Measurements from ENCODE around the gene PROZ. TPM values are rescaled to one million over a fixed set of nuclear protein-coding genes. Genes with fewer than 3 reads are reported as not detected.

The PROZ gene
- total and polyA plus RNA-seq, 9 of the 15 experiments (the other 6 are each of a cell fraction or from before 2014, with no cell fraction given), result not detected

DNA sequence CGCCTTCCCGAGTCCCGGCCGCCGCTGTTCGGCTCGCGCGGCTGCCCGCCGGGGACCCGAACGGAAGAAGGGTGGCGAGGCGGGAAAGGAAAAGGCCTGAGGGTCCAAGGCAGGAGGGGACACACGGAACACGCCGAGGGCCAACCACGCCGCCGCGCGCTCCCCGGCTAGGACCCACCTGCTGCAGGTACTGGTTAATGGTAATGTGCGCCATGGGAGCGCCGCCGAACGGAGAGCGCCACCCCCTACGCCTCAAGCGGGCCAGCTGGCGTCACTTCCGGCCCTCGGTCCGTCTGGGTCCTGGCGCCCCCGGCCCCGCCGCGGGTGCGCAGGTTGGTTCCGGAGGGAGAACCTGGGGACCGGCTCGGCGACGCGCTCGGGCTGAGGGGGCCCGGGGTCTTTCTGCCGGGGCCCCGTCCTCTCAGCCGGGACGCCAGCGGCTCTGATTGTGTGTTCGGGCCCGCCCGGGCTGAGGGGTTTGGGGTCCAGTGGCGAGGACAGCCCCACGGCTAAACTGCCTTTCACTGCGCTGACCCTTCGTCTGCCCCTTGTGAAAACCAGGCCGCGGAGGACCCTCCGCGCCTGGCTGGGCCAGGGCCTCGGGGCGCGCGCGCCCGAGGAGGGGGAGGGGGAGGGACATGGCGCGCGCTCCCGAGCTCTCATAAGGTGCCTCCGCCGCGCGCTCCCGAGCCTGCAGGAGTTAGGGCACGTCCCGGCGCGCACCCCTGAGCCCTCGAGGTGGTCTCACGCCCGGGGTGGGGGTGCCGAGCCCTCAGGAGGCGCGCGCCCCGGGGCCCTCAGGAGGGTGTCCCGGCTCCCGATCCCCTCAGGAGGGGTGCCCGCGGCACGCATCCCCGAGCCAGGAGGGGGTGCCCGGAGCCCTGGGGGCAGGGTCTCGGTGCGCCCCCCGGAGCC lies 50.2 kb downstream of the PROZ start, which contains the start of gene PCID2 (continued):
- TF ChIP-seq, protein P1, sequence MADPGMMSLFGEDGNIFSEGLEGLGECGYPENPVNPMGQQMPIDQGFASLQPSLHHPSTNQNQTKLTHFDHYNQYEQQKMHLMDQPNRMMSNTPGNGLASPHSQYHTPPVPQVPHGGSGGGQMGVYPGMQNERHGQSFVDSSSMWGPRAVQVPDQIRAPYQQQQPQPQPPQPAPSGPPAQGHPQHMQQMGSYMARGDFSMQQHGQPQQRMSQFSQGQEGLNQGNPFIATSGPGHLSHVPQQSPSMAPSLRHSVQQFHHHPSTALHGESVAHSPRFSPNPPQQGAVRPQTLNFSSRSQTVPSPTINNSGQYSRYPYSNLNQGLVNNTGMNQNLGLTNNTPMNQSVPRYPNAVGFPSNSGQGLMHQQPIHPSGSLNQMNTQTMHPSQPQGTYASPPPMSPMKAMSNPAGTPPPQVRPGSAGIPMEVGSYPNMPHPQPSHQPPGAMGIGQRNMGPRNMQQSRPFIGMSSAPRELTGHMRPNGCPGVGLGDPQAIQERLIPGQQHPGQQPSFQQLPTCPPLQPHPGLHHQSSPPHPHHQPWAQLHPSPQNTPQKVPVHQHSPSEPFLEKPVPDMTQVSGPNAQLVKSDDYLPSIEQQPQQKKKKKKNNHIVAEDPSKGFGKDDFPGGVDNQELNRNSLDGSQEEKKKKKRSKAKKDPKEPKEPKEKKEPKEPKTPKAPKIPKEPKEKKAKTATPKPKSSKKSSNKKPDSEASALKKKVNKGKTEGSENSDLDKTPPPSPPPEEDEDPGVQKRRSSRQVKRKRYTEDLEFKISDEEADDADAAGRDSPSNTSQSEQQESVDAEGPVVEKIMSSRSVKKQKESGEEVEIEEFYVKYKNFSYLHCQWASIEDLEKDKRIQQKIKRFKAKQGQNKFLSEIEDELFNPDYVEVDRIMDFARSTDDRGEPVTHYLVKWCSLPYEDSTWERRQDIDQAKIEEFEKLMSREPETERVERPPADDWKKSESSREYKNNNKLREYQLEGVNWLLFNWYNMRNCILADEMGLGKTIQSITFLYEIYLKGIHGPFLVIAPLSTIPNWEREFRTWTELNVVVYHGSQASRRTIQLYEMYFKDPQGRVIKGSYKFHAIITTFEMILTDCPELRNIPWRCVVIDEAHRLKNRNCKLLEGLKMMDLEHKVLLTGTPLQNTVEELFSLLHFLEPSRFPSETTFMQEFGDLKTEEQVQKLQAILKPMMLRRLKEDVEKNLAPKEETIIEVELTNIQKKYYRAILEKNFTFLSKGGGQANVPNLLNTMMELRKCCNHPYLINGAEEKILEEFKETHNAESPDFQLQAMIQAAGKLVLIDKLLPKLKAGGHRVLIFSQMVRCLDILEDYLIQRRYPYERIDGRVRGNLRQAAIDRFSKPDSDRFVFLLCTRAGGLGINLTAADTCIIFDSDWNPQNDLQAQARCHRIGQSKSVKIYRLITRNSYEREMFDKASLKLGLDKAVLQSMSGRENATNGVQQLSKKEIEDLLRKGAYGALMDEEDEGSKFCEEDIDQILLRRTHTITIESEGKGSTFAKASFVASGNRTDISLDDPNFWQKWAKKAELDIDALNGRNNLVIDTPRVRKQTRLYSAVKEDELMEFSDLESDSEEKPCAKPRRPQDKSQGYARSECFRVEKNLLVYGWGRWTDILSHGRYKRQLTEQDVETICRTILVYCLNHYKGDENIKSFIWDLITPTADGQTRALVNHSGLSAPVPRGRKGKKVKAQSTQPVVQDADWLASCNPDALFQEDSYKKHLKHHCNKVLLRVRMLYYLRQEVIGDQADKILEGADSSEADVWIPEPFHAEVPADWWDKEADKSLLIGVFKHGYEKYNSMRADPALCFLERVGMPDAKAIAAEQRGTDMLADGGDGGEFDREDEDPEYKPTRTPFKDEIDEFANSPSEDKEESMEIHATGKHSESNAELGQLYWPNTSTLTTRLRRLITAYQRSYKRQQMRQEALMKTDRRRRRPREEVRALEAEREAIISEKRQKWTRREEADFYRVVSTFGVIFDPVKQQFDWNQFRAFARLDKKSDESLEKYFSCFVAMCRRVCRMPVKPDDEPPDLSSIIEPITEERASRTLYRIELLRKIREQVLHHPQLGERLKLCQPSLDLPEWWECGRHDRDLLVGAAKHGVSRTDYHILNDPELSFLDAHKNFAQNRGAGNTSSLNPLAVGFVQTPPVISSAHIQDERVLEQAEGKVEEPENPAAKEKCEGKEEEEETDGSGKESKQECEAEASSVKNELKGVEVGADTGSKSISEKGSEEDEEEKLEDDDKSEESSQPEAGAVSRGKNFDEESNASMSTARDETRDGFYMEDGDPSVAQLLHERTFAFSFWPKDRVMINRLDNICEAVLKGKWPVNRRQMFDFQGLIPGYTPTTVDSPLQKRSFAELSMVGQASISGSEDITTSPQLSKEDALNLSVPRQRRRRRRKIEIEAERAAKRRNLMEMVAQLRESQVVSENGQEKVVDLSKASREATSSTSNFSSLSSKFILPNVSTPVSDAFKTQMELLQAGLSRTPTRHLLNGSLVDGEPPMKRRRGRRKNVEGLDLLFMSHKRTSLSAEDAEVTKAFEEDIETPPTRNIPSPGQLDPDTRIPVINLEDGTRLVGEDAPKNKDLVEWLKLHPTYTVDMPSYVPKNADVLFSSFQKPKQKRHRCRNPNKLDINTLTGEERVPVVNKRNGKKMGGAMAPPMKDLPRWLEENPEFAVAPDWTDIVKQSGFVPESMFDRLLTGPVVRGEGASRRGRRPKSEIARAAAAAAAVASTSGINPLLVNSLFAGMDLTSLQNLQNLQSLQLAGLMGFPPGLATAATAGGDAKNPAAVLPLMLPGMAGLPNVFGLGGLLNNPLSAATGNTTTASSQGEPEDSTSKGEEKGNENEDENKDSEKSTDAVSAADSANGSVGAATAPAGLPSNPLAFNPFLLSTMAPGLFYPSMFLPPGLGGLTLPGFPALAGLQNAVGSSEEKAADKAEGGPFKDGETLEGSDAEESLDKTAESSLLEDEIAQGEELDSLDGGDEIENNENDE (IDR thresholded peaks at IDR 0.05; ENCODE audit: low read depth, low read length), result no peak
- TF ChIP-seq HNRNPLL (IDR thresholded peaks at IDR 0.05; ENCODE audit: low read depth, low read length, poor library complexity, severe bottlenecking) (peak; percentile 90), TCF7 (IDR thresholded peaks at IDR 0.05; ENCODE audit: borderline replicate concordance) (0 out of 2 replicates have a peak, but pooled peaks have one; percentile 35), RCOR1 (IDR thresholded peaks at IDR 0.05; ENCODE audit: borderline replicate concordance in 1 of 2, low read depth in 2 of 2, low read length in 2 of 2) (0 out of 4 replicates have a peak, but pooled peaks of 1 of the 2 experiments have one; percentile 13), POLR2G (IDR thresholded peaks at IDR 0.05; ENCODE audit: low read depth, low read length) (peak; percentile 90), SREBF2 (CRISPR knock-in tag; IDR thresholded peaks at IDR 0.05) (no peak)
- TF ChIP-seq, protein P2, sequence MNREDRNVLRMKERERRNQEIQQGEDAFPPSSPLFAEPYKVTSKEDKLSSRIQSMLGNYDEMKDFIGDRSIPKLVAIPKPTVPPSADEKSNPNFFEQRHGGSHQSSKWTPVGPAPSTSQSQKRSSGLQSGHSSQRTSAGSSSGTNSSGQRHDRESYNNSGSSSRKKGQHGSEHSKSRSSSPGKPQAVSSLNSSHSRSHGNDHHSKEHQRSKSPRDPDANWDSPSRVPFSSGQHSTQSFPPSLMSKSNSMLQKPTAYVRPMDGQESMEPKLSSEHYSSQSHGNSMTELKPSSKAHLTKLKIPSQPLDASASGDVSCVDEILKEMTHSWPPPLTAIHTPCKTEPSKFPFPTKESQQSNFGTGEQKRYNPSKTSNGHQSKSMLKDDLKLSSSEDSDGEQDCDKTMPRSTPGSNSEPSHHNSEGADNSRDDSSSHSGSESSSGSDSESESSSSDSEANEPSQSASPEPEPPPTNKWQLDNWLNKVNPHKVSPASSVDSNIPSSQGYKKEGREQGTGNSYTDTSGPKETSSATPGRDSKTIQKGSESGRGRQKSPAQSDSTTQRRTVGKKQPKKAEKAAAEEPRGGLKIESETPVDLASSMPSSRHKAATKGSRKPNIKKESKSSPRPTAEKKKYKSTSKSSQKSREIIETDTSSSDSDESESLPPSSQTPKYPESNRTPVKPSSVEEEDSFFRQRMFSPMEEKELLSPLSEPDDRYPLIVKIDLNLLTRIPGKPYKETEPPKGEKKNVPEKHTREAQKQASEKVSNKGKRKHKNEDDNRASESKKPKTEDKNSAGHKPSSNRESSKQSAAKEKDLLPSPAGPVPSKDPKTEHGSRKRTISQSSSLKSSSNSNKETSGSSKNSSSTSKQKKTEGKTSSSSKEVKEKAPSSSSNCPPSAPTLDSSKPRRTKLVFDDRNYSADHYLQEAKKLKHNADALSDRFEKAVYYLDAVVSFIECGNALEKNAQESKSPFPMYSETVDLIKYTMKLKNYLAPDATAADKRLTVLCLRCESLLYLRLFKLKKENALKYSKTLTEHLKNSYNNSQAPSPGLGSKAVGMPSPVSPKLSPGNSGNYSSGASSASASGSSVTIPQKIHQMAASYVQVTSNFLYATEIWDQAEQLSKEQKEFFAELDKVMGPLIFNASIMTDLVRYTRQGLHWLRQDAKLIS (CRISPR knock-in tag; IDR thresholded peaks at IDR 0.05), result no peak; the same call in 1 of the 2 replicates
- TF ChIP-seq, protein P3, sequence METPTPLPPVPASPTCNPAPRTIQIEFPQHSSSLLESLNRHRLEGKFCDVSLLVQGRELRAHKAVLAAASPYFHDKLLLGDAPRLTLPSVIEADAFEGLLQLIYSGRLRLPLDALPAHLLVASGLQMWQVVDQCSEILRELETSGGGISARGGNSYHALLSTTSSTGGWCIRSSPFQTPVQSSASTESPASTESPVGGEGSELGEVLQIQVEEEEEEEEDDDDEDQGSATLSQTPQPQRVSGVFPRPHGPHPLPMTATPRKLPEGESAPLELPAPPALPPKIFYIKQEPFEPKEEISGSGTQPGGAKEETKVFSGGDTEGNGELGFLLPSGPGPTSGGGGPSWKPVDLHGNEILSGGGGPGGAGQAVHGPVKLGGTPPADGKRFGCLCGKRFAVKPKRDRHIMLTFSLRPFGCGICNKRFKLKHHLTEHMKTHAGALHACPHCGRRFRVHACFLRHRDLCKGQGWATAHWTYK (CRISPR knock-in tag; IDR thresholded peaks at IDR 0.05), result 0 out of 2 replicates have a peak, but pooled peaks have one; percentile 22

All from K562 (cell line).